ENCODE data around the gene SDHAF3. TPM values are rescaled to one million over a fixed set of nuclear protein-coding genes. Genes with fewer than 3 reads are reported as not detected.

SDHAF3 gene
- total RNA-seq, 4 donors from 2014 or later = 6.4 to 20.8 (median 11.3) TPM

DNA sequence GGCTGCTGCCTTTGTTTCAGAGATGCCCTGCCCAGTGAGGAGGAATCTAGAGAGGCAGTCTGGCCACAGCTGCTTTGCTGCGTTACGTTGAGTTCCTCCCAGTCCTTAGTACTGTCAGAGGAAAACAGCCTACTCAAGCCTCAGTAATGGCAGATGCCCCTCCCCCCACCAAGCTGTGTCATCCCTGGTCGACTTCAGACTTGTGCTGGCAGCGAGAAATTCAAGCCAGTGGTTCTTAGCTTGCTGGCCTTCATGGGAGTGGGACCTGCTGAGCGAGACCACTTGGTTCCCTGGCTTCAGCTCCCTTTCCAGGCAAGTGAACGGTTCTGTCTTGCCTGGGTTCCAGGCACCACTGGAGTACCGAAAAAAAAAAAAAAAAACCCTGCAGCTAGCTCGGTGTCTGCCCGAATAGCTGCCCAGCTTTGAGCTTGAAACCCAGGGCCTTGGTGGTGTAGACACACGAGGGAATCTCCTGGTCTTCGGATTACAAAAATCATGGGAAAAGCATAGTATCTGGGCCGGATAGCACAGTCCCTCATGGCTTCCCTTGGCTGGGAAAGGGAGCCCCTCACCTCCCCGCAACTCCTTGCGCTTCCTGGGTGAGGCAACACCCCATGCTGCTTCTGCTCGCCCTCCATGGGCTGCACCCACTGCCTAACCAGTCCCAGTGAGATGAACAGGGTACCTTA lies 9.1 kb downstream of the SDHAF3 start:
- H3K27ac ChIP-seq = no peak overlapping the region
- H3K4me3 ChIP-seq (replicated peaks in 1 of 3) = no peak overlapping the region
- TF ChIP-seq, protein P1, sequence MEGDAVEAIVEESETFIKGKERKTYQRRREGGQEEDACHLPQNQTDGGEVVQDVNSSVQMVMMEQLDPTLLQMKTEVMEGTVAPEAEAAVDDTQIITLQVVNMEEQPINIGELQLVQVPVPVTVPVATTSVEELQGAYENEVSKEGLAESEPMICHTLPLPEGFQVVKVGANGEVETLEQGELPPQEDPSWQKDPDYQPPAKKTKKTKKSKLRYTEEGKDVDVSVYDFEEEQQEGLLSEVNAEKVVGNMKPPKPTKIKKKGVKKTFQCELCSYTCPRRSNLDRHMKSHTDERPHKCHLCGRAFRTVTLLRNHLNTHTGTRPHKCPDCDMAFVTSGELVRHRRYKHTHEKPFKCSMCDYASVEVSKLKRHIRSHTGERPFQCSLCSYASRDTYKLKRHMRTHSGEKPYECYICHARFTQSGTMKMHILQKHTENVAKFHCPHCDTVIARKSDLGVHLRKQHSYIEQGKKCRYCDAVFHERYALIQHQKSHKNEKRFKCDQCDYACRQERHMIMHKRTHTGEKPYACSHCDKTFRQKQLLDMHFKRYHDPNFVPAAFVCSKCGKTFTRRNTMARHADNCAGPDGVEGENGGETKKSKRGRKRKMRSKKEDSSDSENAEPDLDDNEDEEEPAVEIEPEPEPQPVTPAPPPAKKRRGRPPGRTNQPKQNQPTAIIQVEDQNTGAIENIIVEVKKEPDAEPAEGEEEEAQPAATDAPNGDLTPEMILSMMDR (IDR thresholded peaks at IDR 0.05) = no peak
- TF ChIP-seq POLR2A (IDR thresholded peaks at IDR 0.05) = no peak
- intact Hi-C loops (cut with DNase I) = no loop called here
- H3K27me3 ChIP-seq = no peaks in the 10 kb centered on the region
- WGBS, 2 donors = 80 to 87% methylated on average over 14 to 15 of the region's 15 CpGs
- no peak for DNase-seq
- H3K9me3 ChIP-seq = no peaks in the 10 kb centered on the region
- no peaks in the 10 kb centered on the region for H3K4me1 ChIP-seq
- H3K36me3 ChIP-seq = no peaks in the 10 kb centered on the region

DNA sequence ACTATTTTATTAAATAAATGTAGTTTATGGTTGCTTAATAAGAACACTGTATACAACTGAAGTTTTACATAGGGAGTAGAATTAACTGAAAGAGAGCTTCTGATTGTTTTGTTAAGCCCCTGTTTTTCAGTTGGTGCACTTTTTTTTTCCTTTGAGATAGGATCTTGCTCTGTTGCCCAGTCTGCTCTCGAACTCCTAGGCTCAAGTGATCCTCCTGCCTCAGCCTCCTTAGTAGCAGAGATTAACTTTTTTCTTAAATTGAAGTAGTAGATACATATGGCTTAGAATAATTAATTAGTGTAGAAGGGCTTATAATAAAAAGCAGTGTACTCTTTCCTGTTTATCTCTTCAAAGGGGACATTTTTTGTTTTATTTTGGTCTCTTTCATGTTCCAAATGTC lies 11.2 kb downstream of the SDHAF3 start:
- no peaks in the 10 kb centered on the region for H3K9me3 ChIP-seq
- no peak for TF ChIP-seq POLR2A (IDR thresholded peaks at IDR 0.05)
- TF ChIP-seq, protein P1 (IDR thresholded peaks at IDR 0.05) = no peak
- no peak for DNase-seq
- no peaks in the 10 kb centered on the region for H3K36me3 ChIP-seq
- H3K4me1 ChIP-seq = no peaks in the 10 kb centered on the region
- intact Hi-C loops (cut with DNase I) = no loop called here
- WGBS, 2 donors = 100% methylated on average over 1 of the region's 1 CpG
- no peak overlapping the region for H3K4me3 ChIP-seq (replicated peaks in 1 of 3)
- H3K27me3 ChIP-seq = no peaks in the 10 kb centered on the region
- H3K27ac ChIP-seq = no peak overlapping the region

DNA sequence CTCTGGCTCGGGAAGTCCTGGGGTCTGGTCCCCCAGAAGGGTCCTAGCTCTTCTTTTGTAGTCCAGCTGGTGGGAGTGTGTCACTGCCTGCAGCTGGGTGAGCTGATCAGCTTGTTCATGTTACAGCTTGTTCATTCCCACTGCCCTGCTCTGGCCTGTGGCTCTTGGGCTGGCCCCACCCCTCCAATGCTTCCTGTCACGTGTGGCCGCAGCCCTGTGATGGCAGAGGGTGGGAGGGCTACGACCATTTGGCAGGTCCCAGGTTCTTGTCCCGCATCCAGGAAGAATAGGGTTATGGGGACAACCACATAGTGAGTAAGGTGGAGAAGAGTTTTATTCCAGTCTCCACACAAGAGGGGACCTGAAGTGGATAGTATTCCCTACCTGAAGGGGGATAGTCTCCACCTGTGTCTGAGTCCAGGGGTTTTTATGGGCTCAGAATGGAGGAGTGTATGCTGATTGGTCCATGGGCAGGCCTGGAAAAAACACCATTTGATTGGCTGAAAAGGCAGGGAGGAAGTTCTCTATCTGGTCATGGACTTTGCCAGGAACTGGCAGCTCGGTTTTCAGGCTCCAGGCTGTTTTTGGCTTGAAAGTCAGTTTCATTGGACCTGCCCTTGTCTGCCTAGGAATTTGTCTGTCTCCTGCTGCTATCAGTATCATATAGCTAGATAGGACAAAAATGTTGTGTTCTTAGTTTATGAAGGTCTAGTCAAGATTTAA lies 13.1 kb downstream of the SDHAF3 start:
- 78 to 92% methylated on average over 3 to 5 of the region's 6 CpGs for WGBS, 2 donors
- H3K9me3 ChIP-seq = no peaks in the 10 kb centered on the region
- no peaks in the 10 kb centered on the region for H3K36me3 ChIP-seq
- no peak for DNase-seq
- no peaks in the 10 kb centered on the region for H3K27me3 ChIP-seq
- no peak overlapping the region for H3K27ac ChIP-seq
- H3K4me1 ChIP-seq = no peaks in the 10 kb centered on the region
- H3K4me3 ChIP-seq (replicated peaks in 1 of 3) = no peak overlapping the region
- intact Hi-C loops (cut with DNase I) = no loop called here
- no peak for TF ChIP-seq POLR2A (IDR thresholded peaks at IDR 0.05)
- TF ChIP-seq, protein P1 (IDR thresholded peaks at IDR 0.05) = no peak

DNA sequence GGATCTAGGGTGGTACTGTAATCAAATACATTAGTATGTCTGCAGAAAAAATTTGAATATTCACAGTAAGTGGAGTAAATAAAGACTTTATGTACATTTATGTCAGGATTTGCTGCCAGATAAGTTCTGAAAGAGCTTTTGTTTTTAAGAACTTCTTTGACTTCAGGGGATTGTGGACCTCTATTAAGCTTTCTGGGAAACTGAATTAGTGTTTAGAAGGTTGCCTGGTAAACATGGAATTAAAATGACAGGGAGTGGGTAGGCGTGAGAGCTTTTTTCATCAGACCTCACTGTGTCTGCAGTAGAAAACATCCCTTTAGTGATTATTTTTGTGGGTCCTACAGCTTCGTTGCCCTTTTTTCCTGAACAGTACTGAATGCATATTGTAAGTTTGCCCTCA lies 15.7 kb downstream of the SDHAF3 start:
- H3K4me1 ChIP-seq = no peaks in the 10 kb centered on the region
- H3K27ac ChIP-seq = no peak overlapping the region
- no peaks in the 10 kb centered on the region for H3K9me3 ChIP-seq
- DNase-seq = no peak
- H3K4me3 ChIP-seq (replicated peaks in 1 of 3) = no peak overlapping the region
- H3K36me3 ChIP-seq = no peaks in the 10 kb centered on the region
- WGBS, 2 donors = 81 to 86% methylated on average over 2 of the region's 2 CpGs
- H3K27me3 ChIP-seq = no peaks in the 10 kb centered on the region
- intact Hi-C loops (cut with DNase I) = no loop called here
- TF ChIP-seq, protein P1 (IDR thresholded peaks at IDR 0.05) = no peak
- no peak for TF ChIP-seq POLR2A (IDR thresholded peaks at IDR 0.05)

DNA sequence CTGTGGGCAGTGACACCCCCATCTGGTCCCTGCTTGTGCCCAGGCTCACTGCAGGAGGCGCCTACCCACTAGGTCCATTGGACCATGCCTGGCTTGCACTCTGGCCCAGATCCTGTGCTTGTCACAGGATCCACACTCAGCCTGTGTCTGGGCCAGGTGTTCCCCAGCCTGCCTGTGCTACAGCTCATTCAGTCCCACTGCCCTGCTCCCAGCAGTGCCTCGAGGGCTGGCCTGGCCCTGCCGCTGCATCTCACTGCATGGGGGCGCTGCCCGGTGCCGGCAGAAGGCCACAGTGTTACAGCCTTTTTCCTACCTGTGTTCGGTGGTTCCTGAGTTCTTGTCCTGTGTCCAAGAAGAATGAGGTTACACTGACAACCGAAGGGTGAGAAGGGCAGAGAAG lies 21.3 kb downstream of the SDHAF3 start:
- Histone ChIP-seq H3K9me3 (no peaks in the 10 kb centered on the region), H3K27ac (no peak overlapping the region), H3K27me3 (no peaks in the 10 kb centered on the region), H3K4me1 (no peaks in the 10 kb centered on the region), H3K36me3 (no peaks in the 10 kb centered on the region), H3K4me3 (replicated peaks in 1 of 3) (no peak overlapping the region)
- 98% methylated on average over 6 to 7 of the region's 8 CpGs for WGBS, 2 donors
- intact Hi-C loops (cut with DNase I) = no loop called here
- TF ChIP-seq, protein P1 (IDR thresholded peaks at IDR 0.05) = no peak
- TF ChIP-seq POLR2A (IDR thresholded peaks at IDR 0.05) = no peak
- no peak for DNase-seq

Measured in thyroid gland (tissue), 4 donors.